ENCODE measurements around the gene COL17A1.

The COL17A1 gene

DNA sequence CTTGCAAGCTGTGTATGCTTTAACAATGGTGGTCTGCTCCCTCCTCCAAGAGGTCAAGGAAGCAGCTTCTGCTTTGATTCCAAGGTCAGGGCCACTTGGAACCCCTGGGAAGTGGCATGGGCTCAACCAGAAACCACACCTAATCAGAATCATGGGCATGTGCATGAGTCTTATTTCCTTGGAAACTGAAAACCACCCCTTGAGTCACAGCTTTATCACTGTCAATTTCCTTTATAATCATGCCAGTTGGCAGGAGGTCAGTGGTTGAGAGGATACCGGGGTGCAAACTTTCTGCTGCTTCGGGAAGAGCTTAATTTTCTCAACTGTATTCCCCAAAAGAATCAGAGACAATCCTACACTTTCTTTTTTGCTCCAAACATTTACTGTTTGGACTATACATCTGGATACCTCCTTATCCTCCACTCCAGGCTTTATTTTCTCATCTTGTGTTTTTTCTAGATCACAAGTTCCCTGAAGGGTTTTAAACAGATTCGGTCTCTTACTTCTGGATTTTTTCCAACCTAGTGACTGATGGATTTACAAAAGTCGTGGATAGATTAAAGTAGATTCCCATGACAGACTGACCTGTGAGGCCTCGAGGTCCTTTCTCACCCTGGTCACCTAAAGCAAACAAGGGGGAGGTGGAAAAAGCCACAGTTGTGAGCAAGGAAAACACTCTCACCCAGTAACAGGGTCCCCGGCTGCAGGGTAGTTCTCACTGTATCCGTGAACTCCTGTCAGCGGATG, 36.0 kb downstream of the COL17A1 start:
- no peak for DNase-seq (ENCODE audit: low read depth)

DNA sequence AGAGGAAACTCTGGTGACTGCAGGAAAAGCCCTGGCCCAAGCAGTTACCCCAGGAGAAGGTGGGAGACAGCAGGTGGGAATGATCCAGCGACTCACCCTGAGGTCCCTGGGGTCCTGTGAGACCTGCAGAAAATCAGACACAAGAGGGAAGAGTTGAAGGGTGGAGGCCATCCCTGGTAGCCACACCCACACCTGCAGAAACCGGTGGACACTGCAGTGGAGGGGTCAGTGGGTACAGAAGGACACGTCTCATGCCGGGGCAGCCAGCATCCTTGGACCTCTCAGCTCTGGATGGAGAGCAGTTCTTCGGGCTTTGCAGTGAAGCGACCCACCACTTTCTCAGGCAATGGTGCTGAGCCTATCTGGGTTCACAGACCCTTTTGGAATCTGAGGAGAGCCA, 39.0 kb downstream of the COL17A1 start:
- DNase-seq (ENCODE audit: low read depth), result no peak

DNA sequence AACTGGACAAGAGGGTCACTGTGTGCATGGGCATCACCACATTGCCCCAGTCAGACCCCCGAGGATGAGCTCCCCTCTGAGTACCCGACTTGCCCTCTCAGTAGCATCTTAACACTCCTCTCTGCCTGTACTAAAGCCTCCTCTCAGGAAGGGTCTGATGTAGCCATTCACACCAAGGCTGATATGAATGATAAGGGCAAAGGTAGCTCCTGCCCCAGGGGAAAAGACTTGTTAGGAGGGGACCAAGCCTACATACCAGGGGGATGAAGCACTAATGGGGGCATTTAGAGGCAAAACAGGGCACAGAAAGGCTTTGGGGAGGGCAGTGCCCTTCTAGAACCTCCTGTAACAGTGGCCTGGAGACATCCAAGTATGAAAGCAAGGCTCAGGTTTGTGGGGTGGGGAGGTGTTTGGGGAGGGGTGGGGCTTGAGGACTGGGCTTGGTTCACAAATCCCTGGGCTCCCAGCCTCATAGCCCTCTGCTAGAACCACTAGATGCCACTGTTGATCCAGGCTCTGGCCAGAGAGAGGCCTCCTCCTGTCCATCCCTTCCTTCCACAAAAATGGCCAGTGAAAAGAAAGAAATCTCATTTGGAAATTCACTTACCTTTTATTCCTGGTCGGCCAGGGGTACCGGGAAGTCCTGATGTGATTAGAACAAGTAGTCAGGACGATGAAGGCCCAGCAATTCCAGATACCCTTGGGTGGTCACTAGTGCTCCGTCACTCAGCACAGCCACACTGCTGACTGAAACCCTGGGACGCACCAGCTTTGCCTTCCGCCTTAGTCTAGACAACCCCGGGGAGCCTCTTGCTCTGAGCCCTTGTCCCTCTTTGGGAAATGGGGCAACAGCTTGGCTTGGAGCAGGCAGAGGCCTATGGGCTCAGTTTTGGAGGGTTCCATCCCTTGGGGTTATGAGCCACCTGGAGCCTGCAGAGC, 40.3 kb downstream of the COL17A1 start:
- no peak for DNase-seq (ENCODE audit: low read depth)

DNA sequence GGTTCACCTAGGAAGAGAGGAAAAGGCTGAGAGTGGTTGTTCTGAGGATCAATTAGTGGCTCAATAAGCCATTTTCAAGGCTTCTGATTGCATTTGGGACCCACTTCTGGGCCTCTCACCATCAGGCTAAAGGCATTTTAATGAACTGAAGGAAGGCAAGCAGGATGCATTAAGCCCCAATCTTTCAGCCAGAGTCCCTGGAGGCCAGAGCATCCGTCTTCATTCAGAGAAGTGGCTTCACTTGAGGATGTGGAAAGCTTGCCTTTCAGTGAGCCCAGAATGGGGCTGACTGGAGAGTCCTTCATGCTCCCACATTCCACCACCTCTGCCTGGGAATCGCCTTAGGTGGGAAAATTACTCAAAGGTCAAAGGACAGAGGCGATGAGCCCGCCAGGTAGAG, 41.8 kb downstream of the COL17A1 start:
- DNase-seq (ENCODE audit: low read depth), result no peak

DNA sequence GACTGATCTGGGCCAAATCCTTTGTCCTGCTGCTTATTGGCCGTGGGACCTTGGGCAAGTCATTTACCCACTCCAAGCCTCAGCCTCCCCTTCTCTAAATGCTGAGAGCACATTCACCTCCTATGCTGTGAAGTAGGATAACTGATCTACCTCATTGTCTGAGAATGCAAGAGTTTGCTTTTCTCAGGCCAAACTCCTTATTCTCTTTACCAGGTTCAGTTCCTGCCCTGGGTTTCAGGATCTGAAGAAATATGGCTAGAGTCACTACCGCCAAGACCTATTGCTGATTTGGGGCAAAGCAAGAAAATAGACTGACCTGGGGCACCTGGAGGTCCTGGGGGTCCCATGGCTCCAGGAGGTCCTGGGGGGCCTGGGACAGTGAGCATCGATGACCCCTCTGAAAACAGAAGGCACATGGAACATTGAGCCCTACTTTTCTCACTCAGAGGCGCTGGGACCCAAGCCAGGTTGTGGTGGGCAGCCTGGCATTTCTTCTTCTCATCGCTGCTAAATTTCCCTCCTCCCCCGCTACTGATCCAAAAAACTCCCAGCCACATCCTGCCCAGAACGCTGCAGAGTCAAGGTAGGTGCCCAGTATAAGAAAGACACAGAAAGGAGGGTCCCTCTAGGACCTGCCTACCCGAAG, 42.4 kb downstream of the COL17A1 start:
- DNase-seq (ENCODE audit: low read depth), result no peak

DNA sequence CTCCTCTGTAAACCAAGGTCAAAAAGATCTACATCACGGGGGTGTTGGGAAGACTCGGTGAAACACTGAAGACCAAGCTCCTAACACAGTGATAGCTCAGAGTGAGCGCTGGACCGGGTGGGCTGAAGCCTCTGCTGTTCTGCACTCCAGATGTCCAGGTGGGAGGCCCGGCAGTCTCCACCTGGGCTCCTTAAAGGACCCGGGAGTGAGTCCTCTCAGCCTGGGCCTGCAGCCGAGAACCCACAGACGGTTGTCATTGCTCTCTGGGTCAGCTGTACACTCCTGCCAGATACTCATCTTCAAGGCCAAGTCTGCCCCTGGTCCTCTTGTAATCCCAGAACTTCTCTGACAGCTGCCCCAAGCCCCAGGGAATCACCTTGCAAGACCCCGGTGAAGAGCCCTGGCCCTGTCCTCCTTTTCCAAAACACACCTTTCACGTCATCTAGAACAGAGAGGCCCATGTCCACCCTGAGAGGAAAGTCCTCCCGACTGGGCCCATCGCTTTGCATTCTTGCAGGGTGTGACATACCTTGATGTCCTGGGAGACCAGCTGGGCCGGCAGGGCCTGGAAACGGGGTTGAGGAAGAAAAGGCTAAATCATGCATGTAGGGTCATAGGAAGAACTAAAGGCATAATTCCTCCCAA, 43.7 kb downstream of the COL17A1 start:
- no peak for DNase-seq (ENCODE audit: low read depth)

DNA sequence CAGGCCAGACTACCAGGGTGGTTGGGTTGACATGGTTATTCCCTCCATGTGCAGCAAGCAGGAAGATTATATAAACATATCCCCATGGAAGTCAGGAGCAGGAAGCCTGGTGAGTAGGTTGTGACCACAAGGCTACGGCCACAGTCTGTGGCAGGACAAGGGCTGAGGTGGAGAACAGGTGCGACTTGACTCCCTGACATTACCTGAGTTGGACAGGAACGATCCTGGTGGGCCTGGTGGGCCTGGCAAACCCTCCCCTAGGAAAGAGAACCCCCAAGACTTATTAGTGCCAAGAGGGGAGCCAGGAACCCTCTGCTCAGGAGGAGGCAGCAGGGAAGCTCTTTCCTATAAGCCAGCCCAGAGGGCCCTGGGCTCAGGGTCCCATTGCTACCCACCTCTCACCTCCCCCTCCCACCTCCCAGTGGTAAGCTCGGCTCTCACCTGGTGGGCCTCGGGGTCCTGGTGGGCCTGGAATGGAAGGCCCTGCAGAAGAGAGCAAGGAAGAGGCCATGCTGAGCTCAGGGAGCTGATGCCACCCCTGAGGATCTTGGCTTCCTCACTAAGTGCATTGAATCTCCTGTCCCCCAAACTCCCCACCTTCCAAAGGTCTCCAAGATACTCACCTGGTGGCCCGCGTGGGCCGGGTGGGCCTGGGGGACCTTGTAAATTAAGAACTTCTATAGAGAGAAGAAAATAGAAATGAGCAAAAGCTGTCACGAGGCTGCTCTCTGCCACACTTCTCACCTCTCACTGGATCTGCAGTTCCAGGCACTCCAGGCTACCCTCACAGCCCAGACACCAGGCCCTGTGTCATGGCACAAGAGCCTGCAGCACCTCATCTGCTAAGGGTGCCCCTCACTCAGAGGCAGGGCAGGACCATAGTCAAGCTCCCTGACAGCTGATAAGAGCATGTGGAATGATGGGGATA, 44.6 kb downstream of the COL17A1 start:
- no peak for DNase-seq (ENCODE audit: low read depth)

DNA sequence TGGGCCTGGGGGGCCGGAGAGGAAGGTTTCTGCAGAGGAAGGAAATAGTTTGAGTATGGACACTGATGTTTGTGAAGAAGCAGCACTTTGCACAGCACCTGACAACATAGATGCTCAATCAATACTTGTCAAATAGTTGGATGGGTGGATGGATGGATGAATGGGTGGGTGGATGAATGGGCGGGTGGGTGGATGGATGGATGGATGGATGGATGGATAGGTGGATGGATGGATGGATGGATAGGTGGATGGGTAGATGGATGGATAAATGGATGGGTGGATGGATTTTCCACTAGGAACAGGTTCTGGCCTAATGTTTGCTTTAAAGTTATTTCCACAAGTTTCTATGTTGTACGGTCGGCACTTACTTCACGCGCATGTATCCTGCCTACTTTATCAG, 45.3 kb downstream of the COL17A1 start:
- DNase-seq (ENCODE audit: low read depth), result no peak

DNA sequence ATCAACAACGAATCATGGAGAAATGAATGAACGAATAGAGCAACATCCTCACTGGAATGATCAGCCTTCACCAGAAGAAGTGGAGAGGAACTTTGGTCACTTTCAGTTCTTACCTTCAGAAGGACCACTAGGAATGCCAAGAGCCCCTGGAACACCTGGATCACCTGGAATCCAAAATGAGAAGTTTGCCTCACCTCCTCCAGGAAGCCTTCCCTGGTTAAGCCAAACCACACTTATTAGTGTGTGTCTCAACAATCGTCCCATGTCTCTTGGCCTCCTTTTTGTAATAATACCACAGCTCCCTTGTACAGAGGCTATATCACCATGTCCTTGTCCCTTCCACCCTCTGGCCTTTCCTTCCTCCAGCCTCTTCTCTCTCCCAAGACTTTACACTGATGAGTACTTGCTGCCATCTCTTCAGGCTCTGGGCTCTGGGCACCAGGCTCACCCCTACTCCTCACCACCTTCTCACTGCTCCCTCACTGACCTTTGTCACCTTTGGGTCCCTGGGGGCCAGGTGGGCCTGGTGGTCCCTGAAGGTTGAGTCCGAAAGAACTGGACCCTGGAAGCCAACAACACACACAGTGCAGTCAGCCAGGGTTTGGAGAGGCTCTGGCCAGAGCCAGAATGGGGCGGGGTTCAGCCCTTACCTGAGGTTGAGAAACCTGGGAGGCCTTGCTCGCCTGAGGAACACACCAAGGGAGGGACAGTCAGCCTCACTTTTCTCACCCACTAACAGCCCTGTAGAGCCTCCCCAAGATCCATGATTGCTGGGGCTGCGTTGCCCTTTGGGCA, 46.5 kb downstream of the COL17A1 start:
- no peak for DNase-seq (ENCODE audit: low read depth)

DNA sequence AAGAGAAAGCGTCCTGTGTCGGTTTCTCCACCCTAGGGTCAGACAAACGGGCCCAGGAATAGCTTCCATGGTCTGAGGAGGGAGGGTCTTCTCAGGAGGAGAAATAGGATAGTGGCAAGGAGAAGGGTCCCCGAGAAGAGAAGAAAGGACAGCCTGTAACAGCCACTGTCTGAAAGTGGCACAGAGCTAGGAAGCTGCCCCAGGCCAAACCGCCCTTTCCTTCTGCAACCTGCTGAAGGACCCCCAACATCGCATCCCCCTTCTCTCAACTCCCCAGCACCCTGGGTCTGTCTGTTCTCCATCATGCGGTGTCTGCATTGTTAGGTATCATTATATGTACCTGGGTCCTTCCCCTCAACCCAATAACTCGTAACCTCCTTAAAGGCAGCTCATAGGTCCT, 47.1 kb downstream of the COL17A1 start:
- no peak for DNase-seq (ENCODE audit: low read depth)

DNA sequence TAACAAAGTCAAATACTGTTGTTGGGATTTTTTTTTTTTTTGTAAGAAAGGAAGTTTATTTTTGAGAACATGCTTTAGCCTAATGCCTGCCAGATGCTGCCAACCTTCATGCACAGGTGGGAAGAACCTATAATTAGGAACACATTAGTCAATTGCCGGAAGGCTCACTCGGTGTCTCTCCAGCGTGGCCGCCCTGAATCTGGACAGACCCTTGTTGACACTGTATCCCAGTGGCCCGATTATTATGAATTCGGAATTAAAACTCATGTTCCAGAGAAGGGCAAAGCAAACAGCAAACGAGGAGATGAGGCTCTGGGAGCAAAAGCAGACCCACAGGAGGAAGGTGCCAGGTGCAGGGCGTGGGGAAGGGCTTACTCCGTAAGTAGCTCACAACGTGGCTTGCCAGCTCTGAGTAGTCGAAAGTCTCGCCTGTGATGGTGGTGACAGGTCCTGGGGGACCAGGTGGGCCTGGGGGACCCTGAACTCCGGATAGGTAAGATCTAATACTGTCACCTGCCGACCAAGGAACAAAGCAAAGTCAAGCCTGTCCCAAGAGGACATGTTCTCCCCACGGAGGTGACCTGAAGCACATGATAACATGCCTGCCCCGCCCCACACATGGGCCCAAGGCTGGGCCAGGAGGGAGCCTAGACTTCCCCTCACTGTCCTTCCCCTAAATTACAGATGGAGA, 48.3 kb downstream of the COL17A1 start:
- no peak for DNase-seq (ENCODE audit: low read depth)

DNA sequence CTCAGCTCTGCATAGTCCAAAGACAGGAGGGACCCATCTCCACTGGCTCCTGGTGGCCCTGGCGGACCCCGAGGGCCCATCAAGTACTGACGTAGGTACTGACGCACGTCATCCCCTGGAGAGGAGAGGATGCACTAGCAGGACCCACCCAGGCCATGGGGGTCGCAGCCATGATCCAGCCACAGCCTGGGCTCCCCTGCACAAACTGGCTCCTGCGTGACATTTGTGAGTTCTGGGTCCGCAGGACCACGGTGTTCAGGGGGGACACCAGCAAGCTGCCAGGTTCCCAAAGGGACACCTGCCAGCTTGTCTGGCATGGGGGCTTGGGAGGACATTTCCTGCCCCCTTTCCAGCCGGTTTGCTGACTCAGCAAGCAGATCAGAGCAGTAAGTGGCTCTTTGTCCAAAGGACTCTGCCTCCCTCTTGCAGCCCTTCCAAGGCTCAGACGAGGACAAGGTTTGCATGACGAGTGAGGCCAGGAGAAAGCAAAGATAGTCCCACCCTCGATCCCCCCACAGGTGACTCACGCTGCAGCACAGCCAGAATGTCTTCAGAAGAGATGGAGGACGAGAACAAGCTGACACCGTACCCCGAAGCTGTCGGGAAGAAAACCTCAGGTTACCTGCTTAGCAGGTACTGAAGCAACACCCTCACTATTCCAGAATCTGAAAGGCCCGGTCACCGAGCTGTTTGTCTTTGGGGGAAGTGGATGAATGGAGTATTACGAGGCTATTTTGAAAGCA, 49.0 kb downstream of the COL17A1 start:
- DNase-seq (ENCODE audit: low read depth), result no peak

DNA sequence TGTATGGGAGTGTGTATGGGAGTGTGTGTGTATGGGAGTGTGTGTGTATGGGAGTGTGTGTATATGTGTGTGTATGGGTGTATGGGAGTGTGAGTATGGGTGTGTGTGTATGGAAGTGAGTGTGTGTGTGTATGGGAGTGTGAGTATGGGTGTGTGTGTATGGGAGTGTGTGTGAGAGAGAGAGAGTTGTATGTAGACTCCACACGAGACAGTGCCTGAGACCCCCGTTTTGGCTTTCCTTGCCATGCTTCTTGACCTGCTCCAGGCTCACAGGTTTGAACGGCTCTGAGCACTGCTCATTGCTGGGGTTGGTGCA, 49.7 kb downstream of the COL17A1 start:
- no peak for DNase-seq (ENCODE audit: low read depth)

DNA sequence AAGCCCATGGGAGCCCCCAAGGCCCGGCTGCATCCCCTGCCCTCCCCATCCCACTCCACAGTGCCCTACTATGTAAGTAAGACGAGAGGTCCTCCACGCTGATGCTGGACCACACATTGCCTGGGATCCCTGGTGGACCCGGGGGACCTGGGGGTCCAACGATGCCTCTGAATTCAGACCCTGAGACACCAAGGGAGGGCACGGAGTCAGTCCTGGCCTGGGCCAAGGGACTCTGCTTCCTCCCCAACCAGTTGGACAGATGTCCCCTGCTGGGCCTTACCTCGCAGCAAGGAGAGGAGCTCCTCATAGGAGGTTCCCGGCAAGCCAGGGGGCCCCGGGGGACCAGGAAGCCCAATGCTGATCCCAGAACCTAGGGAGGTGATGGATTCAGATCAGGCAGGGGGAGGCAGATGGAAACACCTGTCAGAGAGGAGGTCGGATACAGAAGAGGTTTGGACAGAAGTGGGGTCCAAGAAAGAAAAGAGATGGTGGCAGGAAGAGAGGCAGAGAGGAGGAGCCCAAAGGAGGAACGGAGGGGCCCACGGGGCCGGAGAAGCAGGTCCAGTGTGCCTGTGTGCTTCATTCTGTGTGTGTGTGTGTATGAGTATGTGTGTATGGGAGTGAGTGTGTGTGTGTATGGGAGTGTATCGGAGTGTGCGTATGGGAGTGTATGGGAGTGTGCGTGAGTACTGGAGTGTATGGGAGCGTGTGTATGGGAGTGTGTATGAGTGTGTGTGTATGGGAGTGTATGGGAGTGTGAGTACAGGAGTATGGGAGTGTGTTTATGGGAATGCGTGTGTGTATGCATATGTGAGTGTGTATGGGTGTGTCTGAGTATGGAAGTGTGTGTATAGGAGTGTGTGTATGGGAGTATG, 50.2 kb downstream of the COL17A1 start:
- no peak for DNase-seq (ENCODE audit: low read depth)

DNA sequence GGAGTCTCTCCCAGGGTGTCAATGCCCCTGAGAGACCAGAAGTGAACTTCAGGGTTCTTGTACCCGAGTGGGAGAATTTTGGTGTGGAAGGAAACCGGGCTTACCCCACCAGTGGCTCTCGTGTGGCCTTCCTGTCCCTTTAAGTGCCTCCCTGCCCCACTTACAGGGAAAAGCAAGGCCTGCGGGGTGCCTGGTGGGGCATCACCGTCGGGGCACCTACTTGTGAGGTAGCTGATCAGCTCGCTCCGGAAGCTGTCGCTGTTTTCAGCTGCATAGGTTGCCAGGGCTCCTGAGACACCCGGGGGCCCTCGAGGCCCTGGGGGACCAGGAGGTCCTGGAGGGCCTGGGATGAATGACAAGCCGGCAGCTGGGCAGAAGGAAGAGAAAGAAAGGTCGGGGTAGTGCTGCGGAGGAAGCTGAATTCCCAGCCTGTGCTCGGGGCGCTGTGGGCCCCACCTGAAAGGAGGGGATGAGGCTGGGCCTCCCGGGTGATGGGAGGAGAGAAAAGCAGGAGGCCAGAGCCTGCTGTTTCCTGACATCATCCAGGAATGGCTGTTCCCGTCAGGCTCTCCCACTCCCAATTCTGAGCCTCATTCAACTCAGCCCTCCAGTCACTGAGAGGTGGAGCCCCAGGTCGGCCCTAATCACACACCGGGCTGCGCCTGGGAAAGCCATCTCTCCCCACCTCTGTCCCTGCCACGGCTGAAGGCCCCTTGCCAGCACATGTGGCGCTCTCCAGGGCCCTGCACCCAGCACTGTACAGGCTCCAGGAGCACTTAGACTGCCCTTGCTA, 51.1 kb downstream of the COL17A1 start:
- DNase-seq (ENCODE audit: low read depth), result no peak

DNA sequence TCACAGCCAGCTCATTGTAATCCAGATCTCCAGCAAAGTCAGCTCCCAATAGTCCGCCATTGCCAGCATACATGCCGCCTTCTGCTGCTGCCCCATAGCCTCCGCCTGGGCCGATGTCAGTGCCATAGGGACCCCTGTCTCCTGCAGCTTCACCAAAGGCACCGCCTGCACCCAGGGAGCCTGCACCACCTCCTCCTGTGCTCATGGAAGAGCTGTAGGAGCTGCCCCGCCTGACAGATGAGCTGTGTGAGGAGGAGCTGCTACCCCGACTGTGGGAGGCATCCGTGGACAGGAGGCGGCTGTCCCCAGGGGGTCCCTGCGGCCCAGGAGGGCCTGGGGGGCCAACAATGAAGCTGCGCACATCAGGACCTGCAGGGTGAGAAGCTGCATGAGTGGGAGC, 51.7 kb downstream of the COL17A1 start:
- DNase-seq (ENCODE audit: low read depth), result no peak

DNA sequence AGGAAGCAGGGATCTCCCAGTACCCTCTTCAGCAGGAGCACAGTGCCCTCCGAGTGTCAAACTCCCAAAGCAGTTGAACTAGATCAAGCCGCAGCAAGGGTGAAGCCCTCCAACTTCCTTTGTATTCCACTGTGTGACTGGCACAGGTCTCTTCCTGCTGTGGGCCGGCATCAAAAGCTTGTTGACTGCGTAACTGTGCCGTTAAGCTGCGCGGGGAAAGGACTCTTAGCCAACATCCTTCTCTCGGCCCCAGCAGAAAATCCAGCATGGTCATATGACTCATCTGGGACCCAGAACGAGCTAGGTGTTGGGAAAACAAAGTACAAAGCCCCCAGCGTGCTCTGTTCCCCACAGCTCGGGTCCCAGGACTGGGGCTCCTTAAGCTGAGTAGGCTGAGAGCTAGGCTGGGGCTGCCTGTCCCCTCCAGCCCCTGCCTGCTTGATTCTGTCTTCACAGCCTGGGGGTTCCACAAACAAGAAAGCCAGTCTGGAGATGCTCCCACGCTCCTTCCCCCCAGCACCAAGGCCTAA, 52.2 kb downstream of the COL17A1 start:
- no peak for DNase-seq (ENCODE audit: low read depth)
